ENCODE measurements around the gene HK1. TPM values are rescaled to one million over a fixed set of nuclear protein-coding genes. Genes with fewer than 3 reads are reported as not detected.

The HK1 gene
- total RNA-seq, 2 experiments from 2014 or later, result 153 to 154 TPM

GRCh38 chr10:69340695-69341094, 62.4 kb downstream of the HK1 start:
- DNase-seq (no peak), ATAC-seq (no peak)
- Mint-ChIP-seq H3K9me3 (ENCODE audit: insufficient read depth) (no peaks in the 10 kb centered on the region), H3K4me1 (ENCODE audit: low read depth) (peaks cover 78% of the 10 kb centered on the region), H3K27me3 (ENCODE audit: low read depth) (no peaks in the 10 kb centered on the region), H3K27ac (no peak overlapping the region), H3K36me3 (ENCODE audit: low read depth) (peaks cover 57% of the 10 kb centered on the region), H3K4me3 (no peak overlapping the region)
- ChIA-PET POLR2A (no interaction called here), CTCF (interaction anchor here (1.4 kb wide), 1 partner anchor 22 kb away, joined by 3 read pairs; no protein-coding TSS in a partner anchor)

- peak overlapping the region; percentile 95 for H3K27ac Mint-ChIP-seq
- DNase-seq (no peak), ATAC-seq (no peak)
- ChIA-PET POLR2A (interaction anchor here (1.9 to 2.1 kb wide), 2 partner anchors 11 to 25 kb away, joined by 6 to 23 read pairs; no protein-coding TSS in a partner anchor), CTCF (interaction anchor here (1.8 kb wide), 1 partner anchor 48 kb away, joined by 6 read pairs; no protein-coding TSS in a partner anchor)
- peaks cover 83% of the 10 kb centered on the region for H3K4me1 Mint-ChIP-seq (ENCODE audit: low read depth)
- peaks cover 70% of the 10 kb centered on the region for H3K36me3 Mint-ChIP-seq (ENCODE audit: low read depth)
- H3K27me3 Mint-ChIP-seq (ENCODE audit: low read depth), result no peaks in the 10 kb centered on the region
- no peaks in the 10 kb centered on the region for H3K9me3 Mint-ChIP-seq (ENCODE audit: insufficient read depth)
- peak overlapping the region; percentile 52 for H3K4me3 Mint-ChIP-seq
Measured at GRCh38 chr10:69343905-69344304, 65.6 kb downstream of the HK1 start.

GRCh38 chr10:69344591-69345252, 66.4 kb downstream of the HK1 start:
- Mint-ChIP-seq H3K9me3 (ENCODE audit: insufficient read depth) (no peaks in the 10 kb centered on the region), H3K27me3 (ENCODE audit: low read depth) (no peaks in the 10 kb centered on the region), H3K36me3 (ENCODE audit: low read depth) (peaks cover 75% of the 10 kb centered on the region), H3K4me3 (peak overlapping the region; percentile 52), H3K4me1 (ENCODE audit: low read depth) (peaks cover 85% of the 10 kb centered on the region), H3K27ac (peak overlapping the region; percentile 95)
- peak; percentile 58 for DNase-seq
- ChIA-PET CTCF (interaction anchor here (1.0 to 1.8 kb wide), 6 partner anchors 10 to 106 kb away, joined by 3 to 6 read pairs (median 4); no protein-coding TSS in a partner anchor), POLR2A (interaction anchor here (1.2 to 2.1 kb wide), 3 partner anchors 9 to 26 kb away, joined by 5 to 23 read pairs (median 6); no protein-coding TSS in a partner anchor)
- peak; percentile 81 for ATAC-seq

- peak overlapping the region; percentile 95 for H3K27ac Mint-ChIP-seq
- ChIA-PET POLR2A (interaction anchor here (1.2 to 2.1 kb wide), 3 partner anchors 10 to 27 kb away, joined by 5 to 23 read pairs (median 6); no protein-coding TSS in a partner anchor), CTCF (interaction anchor here (1.0 to 1.8 kb wide), 6 partner anchors 9 to 107 kb away, joined by 3 to 6 read pairs (median 4); no protein-coding TSS in a partner anchor)
- no peaks in the 10 kb centered on the region for H3K9me3 Mint-ChIP-seq (ENCODE audit: insufficient read depth)
- peaks cover 79% of the 10 kb centered on the region for H3K36me3 Mint-ChIP-seq (ENCODE audit: low read depth)
- H3K4me1 Mint-ChIP-seq (ENCODE audit: low read depth), result peaks cover 89% of the 10 kb centered on the region
- ATAC-seq, result no peak
- DNase-seq, result no peak
- H3K4me3 Mint-ChIP-seq, result peak overlapping the region; percentile 52
- no peaks in the 10 kb centered on the region for H3K27me3 Mint-ChIP-seq (ENCODE audit: low read depth)
Measured at GRCh38 chr10:69345402-69345801, 67.1 kb downstream of the HK1 start.

GRCh38 chr10:69345890-69346474, 67.7 kb downstream of the HK1 start:
- CTCF ChIA-PET, result interaction anchor here (1.0 to 1.4 kb wide), 2 partner anchors 8 to 11 kb away, joined by 3 to 4 read pairs; no protein-coding TSS in a partner anchor
- peaks cover 79% of the 10 kb centered on the region for H3K36me3 Mint-ChIP-seq (ENCODE audit: low read depth)

GRCh38 chr10:69346776-69347175, 68.5 kb downstream of the HK1 start:
- ChIA-PET POLR2A (no interaction called here), CTCF (no interaction called here)
- Mint-ChIP-seq H3K4me3 (no peak overlapping the region), H3K27ac (no peak overlapping the region), H3K27me3 (ENCODE audit: low read depth) (no peaks in the 10 kb centered on the region), H3K9me3 (ENCODE audit: insufficient read depth) (no peaks in the 10 kb centered on the region), H3K36me3 (ENCODE audit: low read depth) (peaks cover 81% of the 10 kb centered on the region), H3K4me1 (ENCODE audit: low read depth) (peaks cover 86% of the 10 kb centered on the region)
- ATAC-seq, result no peak
- DNase-seq, result no peak

More at GRCh38 chr10:69345890-69346474, 67.7 kb downstream of the HK1 start:
- ATAC-seq (no peak), DNase-seq (no peak)
- H3K4me1 Mint-ChIP-seq (ENCODE audit: low read depth), result peaks cover 87% of the 10 kb centered on the region
- no peaks in the 10 kb centered on the region for H3K27me3 Mint-ChIP-seq (ENCODE audit: low read depth)
- peak overlapping the region; percentile 95 for H3K27ac Mint-ChIP-seq
- POLR2A ChIA-PET, result interaction anchor here (2.1 kb wide), 1 partner anchor 27 kb away, joined by 23 read pairs; no protein-coding TSS in a partner anchor
- no peaks in the 10 kb centered on the region for H3K9me3 Mint-ChIP-seq (ENCODE audit: insufficient read depth)
- H3K4me3 Mint-ChIP-seq, result no peak overlapping the region

GRCh38 chr10:69348816-69349541, 70.7 kb downstream of the HK1 start:
- Mint-ChIP-seq H3K4me3 (peak overlapping the region; percentile 57), H3K9me3 (ENCODE audit: insufficient read depth) (peaks cover 4% of the 10 kb centered on the region), H3K27ac (peak overlapping the region; percentile 90), H3K27me3 (ENCODE audit: low read depth) (no peaks in the 10 kb centered on the region), H3K4me1 (ENCODE audit: low read depth) (peaks cover 74% of the 10 kb centered on the region), H3K36me3 (ENCODE audit: low read depth) (peaks cover 78% of the 10 kb centered on the region)
- ChIA-PET POLR2A (interaction anchor here (1.1 to 2.5 kb wide), 2 partner anchors 30 to 32 kb away, joined by 4 to 9 read pairs; no protein-coding TSS in a partner anchor), CTCF (interaction anchor here (1.0 to 2.1 kb wide), 4 partner anchors 16 to 59 kb away, joined by 3 to 6 read pairs (median 4); no protein-coding TSS in a partner anchor)
- DNase-seq, result no peak
- peak; percentile 7 for ATAC-seq

- ChIA-PET CTCF (interaction anchor here (1.1 to 2.1 kb wide), 3 partner anchors 17 to 31 kb away, joined by 4 to 6 read pairs (median 6); no protein-coding TSS in a partner anchor), POLR2A (interaction anchor here (0.6 to 2.5 kb wide), 3 partner anchors 31 to 62 kb away, joined by 3 to 9 read pairs (median 4); no protein-coding TSS in a partner anchor)
- Mint-ChIP-seq H3K36me3 (ENCODE audit: low read depth) (peaks cover 79% of the 10 kb centered on the region), H3K9me3 (ENCODE audit: insufficient read depth) (peaks cover 5% of the 10 kb centered on the region), H3K4me1 (ENCODE audit: low read depth) (peaks cover 72% of the 10 kb centered on the region), H3K4me3 (no peak overlapping the region), H3K27ac (peak overlapping the region; percentile 90), H3K27me3 (ENCODE audit: low read depth) (no peaks in the 10 kb centered on the region)
- DNase-seq, result no peak
- no peak for ATAC-seq
Measured at GRCh38 chr10:69349542-69349888, 71.2 kb downstream of the HK1 start.

- POLR2A ChIA-PET, result no interaction called here
- H3K4me1 Mint-ChIP-seq (ENCODE audit: low read depth), result peaks cover 54% of the 10 kb centered on the region
Measured at GRCh38 chr10:69351589-69351988, 73.3 kb downstream of the HK1 start.

GRCh38 chr10:69352569-69353264, 74.4 kb downstream of the HK1 start:
- DNase-seq (no peak), ATAC-seq (no peak)
- Mint-ChIP-seq H3K9me3 (ENCODE audit: insufficient read depth) (peaks cover 5% of the 10 kb centered on the region), H3K27me3 (ENCODE audit: low read depth) (no peaks in the 10 kb centered on the region), H3K36me3 (ENCODE audit: low read depth) (peaks cover 62% of the 10 kb centered on the region), H3K4me1 (ENCODE audit: low read depth) (peaks cover 50% of the 10 kb centered on the region), H3K27ac (no peak overlapping the region), H3K4me3 (no peak overlapping the region)
- ChIA-PET CTCF (interaction anchor here (0.8 to 1.2 kb wide), 3 partner anchors 11 to 55 kb away, joined by 3 to 4 read pairs (median 4); no protein-coding TSS in a partner anchor), POLR2A (no interaction called here)

More at GRCh38 chr10:69351589-69351988, 73.3 kb downstream of the HK1 start:
- no peaks in the 10 kb centered on the region for H3K27me3 Mint-ChIP-seq (ENCODE audit: low read depth)
- DNase-seq (no peak), ATAC-seq (no peak)
- H3K27ac Mint-ChIP-seq, result no peak overlapping the region
- peaks cover 5% of the 10 kb centered on the region for H3K9me3 Mint-ChIP-seq (ENCODE audit: insufficient read depth)
- CTCF ChIA-PET, result interaction anchor here (0.6 to 1.1 kb wide), 3 partner anchors 10 to 25 kb away, joined by 3 read pairs; no protein-coding TSS in a partner anchor
- H3K36me3 Mint-ChIP-seq (ENCODE audit: low read depth), result peaks cover 70% of the 10 kb centered on the region
- H3K4me3 Mint-ChIP-seq, result no peak overlapping the region
